Osteoblast (primary cell): ENCODE measurements around the gene GRIN2A. TPM values are rescaled to one million over a fixed set of nuclear protein-coding genes. Genes with fewer than 3 reads are reported as not detected.

ENCODE experiments used
- DNase-seq: peaks from one replicate; pipeline ENCODE4 v3.0.0; 2011; ENCODE audit warnings: low spot score, mixed read lengths; ENCODE audit not compliant: insufficient read length; ENCODE audit errors: missing footprints
- H2AFZ ChIP-seq: 2 replicates; pipeline ENCODE4 v1.6.0; 2011; ENCODE audit warnings: mild to moderate bottlenecking, low read length
- H3K27ac ChIP-seq: 2 replicates; pipeline ENCODE4 v1.5.1; 2011; ENCODE audit warnings: mild to moderate bottlenecking, low read depth, low read length, moderate library complexity
- H3K27me3 ChIP-seq: 2 replicates; pipeline ENCODE4 v1.6.0; 2012; ENCODE audit warnings: mild to moderate bottlenecking, control low read depth, inconsistent platforms, low read length, moderate library complexity; ENCODE audit not compliant: insufficient read depth
- H3K36me3 ChIP-seq: 2 replicates; pipeline ENCODE4 v1.5.1; 2011; ENCODE audit warnings: mild to moderate bottlenecking, low read length, control low read depth, moderate library complexity; ENCODE audit not compliant: insufficient read depth
- H3K4me1 ChIP-seq: 2 replicates; pipeline ENCODE4 v1.5.1; 2011; ENCODE audit warnings: mild to moderate bottlenecking, low read length, control low read depth, moderate library complexity; ENCODE audit not compliant: insufficient read depth
- H3K4me2 ChIP-seq: 2 replicates; pipeline ENCODE4 v1.6.0; 2011; ENCODE audit warnings: mild to moderate bottlenecking, low read length; ENCODE audit not compliant: insufficient read depth
- H3K4me3 ChIP-seq: fragments of 200-600 bp; sonication (generic); 3 replicates; pipeline ENCODE4 v1.5.1; 2012; ENCODE audit warnings: mild to moderate bottlenecking, low read length, inconsistent platforms; ENCODE audit not compliant: insufficient read depth
- H3K79me2 ChIP-seq: 2 replicates; pipeline ENCODE4 v1.6.0; 2012; ENCODE audit warnings: mild to moderate bottlenecking, low read length, control low read depth, inconsistent platforms; ENCODE audit not compliant: insufficient read depth
- H3K9me3 ChIP-seq: 2 replicates; pipeline ENCODE4 v1.5.1; 2011; ENCODE audit warnings: low read depth, low read length, control low read depth
- H4K20me1 ChIP-seq: 2 replicates; pipeline ENCODE4 v1.6.0; 2012; ENCODE audit warnings: mild to moderate bottlenecking, low read length, control low read depth; ENCODE audit not compliant: insufficient read depth
- total RNA-seq: library from RNA; depleted of rRNA; stranded (reverse); fragments of >200 nt; gene quantifications from 2 replicates; pipeline ENCODE4 v1.2.3, GENCODE V29; 2012
- TF ChIP-seq, protein P1 (sequence below): IDR thresholded peaks from 2 replicates; pipeline ENCODE4 v1.5.1; 2011; ENCODE audit warnings: mild to moderate bottlenecking, low read depth, low read length, moderate library complexity; ENCODE audit errors: extremely low read depth

Gene GRIN2A
- total RNA-seq, 1 donor = 0.72 TPM

DNA sequence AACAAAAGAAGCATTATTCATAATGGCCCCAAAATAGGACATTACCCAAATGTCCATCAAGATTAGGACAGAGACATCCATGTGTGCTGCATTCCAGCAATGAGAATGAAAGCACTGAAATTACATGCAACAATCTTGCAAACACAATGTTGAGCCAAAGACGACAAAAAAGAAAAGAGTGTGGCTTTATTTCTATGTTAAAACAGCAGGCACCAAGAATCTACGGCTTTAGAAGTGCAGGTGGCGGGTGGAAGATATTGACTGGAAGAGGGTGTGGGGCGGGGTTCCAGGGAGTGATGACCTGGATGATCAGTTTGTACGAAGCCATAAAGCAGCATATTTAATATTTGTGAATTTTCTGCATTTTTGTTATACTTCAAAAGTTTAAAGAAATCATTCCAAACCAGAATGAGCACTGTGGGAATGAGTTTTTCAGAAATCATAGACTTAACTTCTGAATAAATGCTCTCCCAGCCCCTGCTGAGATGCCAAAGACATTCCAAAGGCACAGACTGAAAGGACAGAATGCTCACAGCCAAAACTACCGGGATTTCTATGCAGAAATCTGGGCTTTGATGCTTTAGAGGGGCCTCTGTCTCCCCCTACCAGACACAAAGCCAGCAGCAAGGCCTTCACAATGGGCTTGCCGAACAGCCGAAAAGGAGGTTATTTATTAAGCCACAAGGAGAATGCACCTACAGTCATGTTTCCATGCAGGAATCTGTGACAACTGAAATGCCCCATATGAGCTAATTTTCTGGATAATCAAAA is 361.6 kb downstream of the GRIN2A start:
- H3K9me3 ChIP-seq = no peaks in the 10 kb centered on the region
- TF ChIP-seq, protein P1, sequence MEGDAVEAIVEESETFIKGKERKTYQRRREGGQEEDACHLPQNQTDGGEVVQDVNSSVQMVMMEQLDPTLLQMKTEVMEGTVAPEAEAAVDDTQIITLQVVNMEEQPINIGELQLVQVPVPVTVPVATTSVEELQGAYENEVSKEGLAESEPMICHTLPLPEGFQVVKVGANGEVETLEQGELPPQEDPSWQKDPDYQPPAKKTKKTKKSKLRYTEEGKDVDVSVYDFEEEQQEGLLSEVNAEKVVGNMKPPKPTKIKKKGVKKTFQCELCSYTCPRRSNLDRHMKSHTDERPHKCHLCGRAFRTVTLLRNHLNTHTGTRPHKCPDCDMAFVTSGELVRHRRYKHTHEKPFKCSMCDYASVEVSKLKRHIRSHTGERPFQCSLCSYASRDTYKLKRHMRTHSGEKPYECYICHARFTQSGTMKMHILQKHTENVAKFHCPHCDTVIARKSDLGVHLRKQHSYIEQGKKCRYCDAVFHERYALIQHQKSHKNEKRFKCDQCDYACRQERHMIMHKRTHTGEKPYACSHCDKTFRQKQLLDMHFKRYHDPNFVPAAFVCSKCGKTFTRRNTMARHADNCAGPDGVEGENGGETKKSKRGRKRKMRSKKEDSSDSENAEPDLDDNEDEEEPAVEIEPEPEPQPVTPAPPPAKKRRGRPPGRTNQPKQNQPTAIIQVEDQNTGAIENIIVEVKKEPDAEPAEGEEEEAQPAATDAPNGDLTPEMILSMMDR = no peak
- H3K27me3 ChIP-seq = no peaks in the 10 kb centered on the region
- H3K79me2 ChIP-seq = no peaks in the 10 kb centered on the region
- H3K36me3 ChIP-seq = no peaks in the 10 kb centered on the region
- no peak overlapping the region for H3K4me3 ChIP-seq
- DNase-seq = no peak
- H2AFZ ChIP-seq = no peak overlapping the region
- no peaks in the 10 kb centered on the region for H3K4me1 ChIP-seq
- H4K20me1 ChIP-seq = no peaks in the 10 kb centered on the region
- no peak overlapping the region for H3K4me2 ChIP-seq
- H3K27ac ChIP-seq = no peak overlapping the region

DNA sequence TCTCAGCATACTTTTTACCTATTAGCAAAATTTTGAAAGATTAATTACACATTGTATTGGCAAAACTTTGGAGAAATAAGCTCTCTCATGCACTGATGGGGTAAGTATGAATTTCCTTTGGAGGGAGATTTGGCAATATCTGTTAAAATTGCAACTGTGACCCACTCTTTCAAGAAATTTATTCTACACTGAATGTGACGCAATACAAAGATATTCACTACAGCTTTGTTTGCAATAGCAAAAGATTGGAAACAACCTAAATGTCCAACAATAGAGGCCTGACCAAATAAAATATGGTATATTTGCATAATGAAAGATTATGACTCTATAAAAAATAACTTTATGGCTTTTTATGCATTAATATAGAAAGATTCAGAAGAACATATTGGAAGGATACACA is 363.5 kb downstream of the GRIN2A start:
- H4K20me1 ChIP-seq = no peaks in the 10 kb centered on the region
- no peaks in the 10 kb centered on the region for H3K36me3 ChIP-seq
- no peak for DNase-seq
- H3K27ac ChIP-seq = no peak overlapping the region
- H3K4me3 ChIP-seq = no peak overlapping the region
- H2AFZ ChIP-seq = no peak overlapping the region
- no peaks in the 10 kb centered on the region for H3K4me1 ChIP-seq
- no peaks in the 10 kb centered on the region for H3K79me2 ChIP-seq
- no peaks in the 10 kb centered on the region for H3K27me3 ChIP-seq
- TF ChIP-seq, protein P1 = no peak
- H3K9me3 ChIP-seq = no peaks in the 10 kb centered on the region
- H3K4me2 ChIP-seq = no peak overlapping the region

DNA sequence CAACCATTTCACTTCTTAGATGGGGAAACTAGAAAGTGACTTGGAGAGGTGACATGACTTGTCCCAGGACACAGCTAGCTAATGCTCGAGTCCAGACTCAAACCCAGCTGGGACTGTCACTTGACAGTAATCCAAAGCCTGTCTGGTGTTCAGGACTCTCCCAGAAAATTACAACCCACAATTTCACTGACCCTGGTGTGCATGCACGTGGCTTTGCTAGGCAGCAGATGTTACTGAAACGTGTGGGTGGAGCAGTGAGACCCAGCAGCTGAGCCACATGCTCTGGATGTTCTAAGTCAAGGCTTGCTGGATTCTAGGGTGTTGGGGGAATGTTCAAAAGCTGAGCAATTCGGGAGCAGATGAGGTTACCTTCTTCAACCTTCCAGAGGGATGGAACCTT is 364.6 kb downstream of the GRIN2A start:
- H3K9me3 ChIP-seq = no peaks in the 10 kb centered on the region
- H3K4me3 ChIP-seq = no peak overlapping the region
- TF ChIP-seq, protein P1 = no peak
- H4K20me1 ChIP-seq = no peaks in the 10 kb centered on the region
- no peak overlapping the region for H3K4me2 ChIP-seq
- no peak overlapping the region for H2AFZ ChIP-seq
- DNase-seq = no peak
- no peaks in the 10 kb centered on the region for H3K36me3 ChIP-seq
- no peak overlapping the region for H3K27ac ChIP-seq
- no peaks in the 10 kb centered on the region for H3K4me1 ChIP-seq
- no peaks in the 10 kb centered on the region for H3K79me2 ChIP-seq
- no peaks in the 10 kb centered on the region for H3K27me3 ChIP-seq

DNA sequence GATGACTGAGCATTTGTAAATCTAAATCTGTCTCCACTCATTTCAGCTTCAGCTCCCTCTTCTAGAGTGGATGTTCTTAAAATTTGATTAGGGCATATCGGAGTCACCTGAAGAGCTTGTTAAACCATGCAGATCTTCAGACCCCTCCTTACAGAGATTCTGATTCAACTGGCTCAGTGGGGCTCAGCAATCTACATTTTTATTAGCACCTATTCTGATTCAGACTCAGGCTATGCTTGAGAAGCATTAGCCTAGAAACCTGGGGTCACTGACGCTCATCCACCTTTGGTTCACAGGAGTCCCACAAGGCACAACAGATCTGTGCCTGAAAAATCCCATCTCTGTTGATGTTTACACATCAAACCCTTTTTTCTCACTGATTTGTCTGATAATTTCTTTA is 365.6 kb downstream of the GRIN2A start:
- TF ChIP-seq, protein P1 = no peak
- H3K4me1 ChIP-seq = no peaks in the 10 kb centered on the region

More for the DNA sequence above, 365.6 kb downstream of the GRIN2A start:
- no peak for DNase-seq
- Histone ChIP-seq H4K20me1 (no peaks in the 10 kb centered on the region), H3K27me3 (no peaks in the 10 kb centered on the region), H3K79me2 (no peaks in the 10 kb centered on the region), H2AFZ (no peak overlapping the region), H3K9me3 (no peaks in the 10 kb centered on the region), H3K27ac (no peak overlapping the region), H3K4me3 (no peak overlapping the region), H3K36me3 (no peaks in the 10 kb centered on the region), H3K4me2 (no peak overlapping the region)
